B cell (primary cell): ENCODE results near the gene FAHD1. TPM values are rescaled to one million over a fixed set of nuclear protein-coding genes. Genes with fewer than 3 reads are reported as not detected.

Experiments
- ATAC-seq: fragments of 200-7000 bp; cut with Tn5 transposase; one replicate; pipeline ENCODE4 v1.10.0; 2021; ENCODE audit warnings: low read depth, mild to moderate bottlenecking, moderate number of reproducible peaks, moderate library complexity
- CTCF ChIA-PET: fragments of 350-600 bp; sonication (Branson Sonifier 250); formaldehyde crosslinking; loops from one replicate; lab custom pipeline; 2021; ENCODE audit warnings: antibody characterized with exemption, inconsistent platforms; lab: Charles Lee
- POLR2A ChIA-PET: fragments of 350-600 bp; sonication (Branson Sonifier 250); formaldehyde crosslinking; loops from one replicate; lab custom pipeline; 2021; ENCODE audit warnings: antibody characterized with exemption; lab: Charles Lee
- DNase-seq: peaks from one replicate; pipeline ENCODE4 v3.0.0; 2013
- H2AFZ ChIP-seq: 2 replicates; pipeline ENCODE4 v1.6.1; 2012; ENCODE audit warnings: mild to moderate bottlenecking, low read depth, low read length; ENCODE audit not compliant: insufficient read depth, poor library complexity, severe bottlenecking
- H3K27ac ChIP-seq, 2 donors: 1 replicate in 1 of 2; 2 replicates in 1 of 2; pipeline ENCODE4 v1.5.1; 2012 to 2013; ENCODE audit warnings: low read length in 2 of 2, mild to moderate bottlenecking in 2 of 2, moderate library complexity in 1 of 2
- H3K27me3 ChIP-seq, 4 experiments: fragments of 200-600 bp in 1 of 4; sonication (generic) in 1 of 4; replicated peaks in 1 of 4; 1 replicate in 2 of 4; 2 replicates in 2 of 4; pipeline versions ENCODE4 v1.6.1 to v1.7.0; 2013 to 2016; ENCODE audit warnings: low read length in 3 of 4, mild to moderate bottlenecking in 2 of 4, mixed read lengths in 1 of 4, moderate library complexity in 1 of 4; ENCODE audit not compliant: insufficient read depth in 4 of 4, control insufficient read depth in 3 of 4; ENCODE audit errors: control extremely low read depth in 1 of 4
- H3K36me3 ChIP-seq, 2 experiments: replicated peaks in 1 of 2; 1 replicate in 1 of 2; 2 replicates in 1 of 2; pipeline versions ENCODE4 v1.6.1 to v1.7.1; 2013; ENCODE audit warnings: low read length in 1 of 2; ENCODE audit not compliant: insufficient read depth in 2 of 2, control insufficient read depth in 1 of 2; ENCODE audit errors: control extremely low read depth in 1 of 2, extremely low read depth in 1 of 2
- H3K4me1 ChIP-seq, 2 donors: fragments of 200-600 bp in 1 of 2; sonication (generic) in 1 of 2; 1 replicate in 1 of 2; 2 replicates in 1 of 2; pipeline versions ENCODE4 v1.5.1 to v1.6.1; 2013 to 2017; ENCODE audit warnings: low read length in 2 of 2; ENCODE audit not compliant: control insufficient read depth in 2 of 2, insufficient read depth in 2 of 2
- H3K4me2 ChIP-seq: replicated peaks from 2 replicates; pipeline ENCODE3; 2012; ENCODE audit warnings: mild to moderate bottlenecking, low read depth, low read length; ENCODE audit not compliant: poor library complexity, severe bottlenecking
- H3K4me3 ChIP-seq, 5 experiments: fragments of 200-600 bp in 1 of 5; sonication (generic) in 1 of 5; 1 replicate in 3 of 5; 2 replicates in 2 of 5; pipeline versions ENCODE4 v1.5.1 to v1.7.0; 2011 to 2016; ENCODE audit warnings: low read length in 4 of 5, mild to moderate bottlenecking in 4 of 5, low read depth in 2 of 5, control low read depth in 1 of 5, moderate library complexity in 1 of 5; ENCODE audit not compliant: insufficient read depth in 1 of 5; ENCODE audit errors: control extremely low read depth in 1 of 5, extremely low read depth in 1 of 5
- H3K79me2 ChIP-seq: fragments of 200-600 bp; sonication (generic); one replicate; pipeline ENCODE4 v1.6.0; 2016; ENCODE audit warnings: low read length; ENCODE audit not compliant: control insufficient read depth, insufficient read depth
- H3K9ac ChIP-seq: fragments of 200-600 bp; sonication (generic); 2 replicates; pipeline ENCODE4 v1.6.1; 2017; ENCODE audit warnings: mild to moderate bottlenecking, low read length, moderate library complexity
- H3K9me3 ChIP-seq, 3 donors: one replicate each; pipeline versions ENCODE4 v1.6.1 to v1.7.1; 2013; ENCODE audit warnings: low read length in 2 of 3; ENCODE audit not compliant: control insufficient read depth in 2 of 3, insufficient read depth in 1 of 3; ENCODE audit errors: control extremely low read depth in 1 of 3
- H4K20me1 ChIP-seq: 2 replicates; pipeline ENCODE4 v1.6.0; 2012; ENCODE audit warnings: mild to moderate bottlenecking, low read length; ENCODE audit not compliant: insufficient read depth, control insufficient read depth, poor library complexity, severe bottlenecking
- H3K27ac Mint-ChIP-seq: one replicate; pipeline ENCODE4 v1.8.0; 2021; ENCODE audit warnings: mixed read lengths
- H3K27me3 Mint-ChIP-seq: one replicate; pipeline ENCODE4 v1.8.0; 2021; ENCODE audit warnings: mixed read lengths
- H3K4me1 Mint-ChIP-seq: one replicate; pipeline ENCODE4 v1.8.0; 2021; ENCODE audit warnings: mixed read lengths
- H3K4me3 Mint-ChIP-seq: one replicate; pipeline ENCODE4 v1.8.0; 2021; ENCODE audit warnings: mixed read lengths
- H3K9me3 Mint-ChIP-seq: one replicate; pipeline ENCODE4 v1.8.0; 2022; ENCODE audit warnings: mixed read lengths; ENCODE audit not compliant: insufficient read depth
- EZH2 ChIP-seq: IDR thresholded peaks from 2 replicates; pipeline ENCODE4 v1.6.1; 2012; ENCODE audit warnings: borderline replicate concordance, low read depth, mild to moderate bottlenecking, moderate library complexity, low read length; ENCODE audit not compliant: insufficient read depth, poor library complexity, severe bottlenecking
- WGBS: methylation state at CpG from one replicate; pipeline ENCODE4 v1.1.5; 2013; ENCODE audit warnings: missing lambda C conversion rate; ENCODE audit not compliant: insufficient coverage; 5-methylcytosine and 5-hydroxymethylcytosine counted together
- intact Hi-C: fragments of 100-400 bp; cut with micrococcal nuclease; formaldehyde crosslinking; loops from one replicate; pipeline ENCODE4 v1.10.0; 2022
- polyA plus RNA-seq: library from polyadenylated mRNA; depleted of rRNA; stranded (reverse); fragments of >200 nt; gene quantifications from 2 replicates; pipeline ENCODE4 v1.2.3, GENCODE V29; 2012
- total RNA-seq, 2 donors: library from RNA; stranded (reverse); fragments of 120-200 nt in 1 of 2; gene quantifications; 1 replicate in 1 of 2; 2 replicates in 1 of 2; pipeline versions ENCODE4 v1.2.3 to v1.2.4, GENCODE V29; 2013 to 2022
- TF ChIP-seq, protein P1 (sequence below): fragments of 200-600 bp; IDR thresholded peaks from one replicate; pipeline ENCODE4 v1.8.0; 2022; ENCODE audit warnings: antibody characterized with exemption, mild to moderate bottlenecking

The FAHD1 gene
- total and polyA plus RNA-seq, 2 donors (not counting 1 experiment from before 2014, with no cell fraction given) = 11.0 to 14.5 TPM

- ChIA-PET POLR2A (interaction anchor here (0.6 kb wide), 1 partner anchor 170 kb away, joined by 3 read pairs; no protein-coding TSS in a partner anchor), CTCF (no interaction called here)
- Mint-ChIP-seq H3K27ac (no peak overlapping the region), H3K27me3 (no peaks in the 10 kb centered on the region), H3K9me3 (no peaks in the 10 kb centered on the region), H3K4me3 (peak overlapping the region; percentile 64), H3K4me1 (peaks cover 22% of the 10 kb centered on the region)
- no peak for ATAC-seq
- no peak for DNase-seq
- Histone ChIP-seq H3K9me3 (no peaks in the 10 kb centered on the region), H3K4me2 (no peak overlapping the region), H3K27me3 (no peaks in the 10 kb centered on the region), H3K27ac (no peak overlapping the region), H3K9ac (no peak overlapping the region), H2AFZ (no peak overlapping the region), H3K4me3 (no peak overlapping the region), H4K20me1 (peaks cover 74% of the 10 kb centered on the region), H3K79me2 (peaks cover 82% of the 10 kb centered on the region), H3K36me3 (peaks cover 0 to 33% of the 10 kb centered on the region in 2 experiments), H3K4me1 (peaks cover 10 to 26% of the 10 kb centered on the region in 2 donors)
- no peak for TF ChIP-seq EZH2
- TF ChIP-seq, protein P1, sequence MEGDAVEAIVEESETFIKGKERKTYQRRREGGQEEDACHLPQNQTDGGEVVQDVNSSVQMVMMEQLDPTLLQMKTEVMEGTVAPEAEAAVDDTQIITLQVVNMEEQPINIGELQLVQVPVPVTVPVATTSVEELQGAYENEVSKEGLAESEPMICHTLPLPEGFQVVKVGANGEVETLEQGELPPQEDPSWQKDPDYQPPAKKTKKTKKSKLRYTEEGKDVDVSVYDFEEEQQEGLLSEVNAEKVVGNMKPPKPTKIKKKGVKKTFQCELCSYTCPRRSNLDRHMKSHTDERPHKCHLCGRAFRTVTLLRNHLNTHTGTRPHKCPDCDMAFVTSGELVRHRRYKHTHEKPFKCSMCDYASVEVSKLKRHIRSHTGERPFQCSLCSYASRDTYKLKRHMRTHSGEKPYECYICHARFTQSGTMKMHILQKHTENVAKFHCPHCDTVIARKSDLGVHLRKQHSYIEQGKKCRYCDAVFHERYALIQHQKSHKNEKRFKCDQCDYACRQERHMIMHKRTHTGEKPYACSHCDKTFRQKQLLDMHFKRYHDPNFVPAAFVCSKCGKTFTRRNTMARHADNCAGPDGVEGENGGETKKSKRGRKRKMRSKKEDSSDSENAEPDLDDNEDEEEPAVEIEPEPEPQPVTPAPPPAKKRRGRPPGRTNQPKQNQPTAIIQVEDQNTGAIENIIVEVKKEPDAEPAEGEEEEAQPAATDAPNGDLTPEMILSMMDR = no peak
- WGBS = 98% methylated on average over 21 of the region's 26 CpGs
- intact Hi-C loops = no loop called here
Observed at GRCh38 chr16:1784977-1785845, 41.8 kb upstream of the FAHD1 start.

GRCh38 chr16:1785846-1786170, 41.2 kb upstream of the FAHD1 start:
- no peaks in the 10 kb centered on the region for H3K27me3 Mint-ChIP-seq
- no peak for DNase-seq
- Histone ChIP-seq H3K79me2 (peaks cover 76% of the 10 kb centered on the region), H3K9me3 (no peaks in the 10 kb centered on the region), H3K27ac (no peak overlapping the region), H3K36me3 (peaks cover 0 to 33% of the 10 kb centered on the region in 2 experiments), H3K27me3 (no peaks in the 10 kb centered on the region), H4K20me1 (peaks cover 68% of the 10 kb centered on the region), H3K4me2 (no peak overlapping the region), H3K4me1 (peaks cover 10 to 23% of the 10 kb centered on the region in 2 donors), H2AFZ (no peak overlapping the region), H3K9ac (no peak overlapping the region), H3K4me3 (no peak overlapping the region)
- TF ChIP-seq, protein P1 = no peak
- H3K9me3 Mint-ChIP-seq = no peaks in the 10 kb centered on the region
- H3K27ac Mint-ChIP-seq = no peak overlapping the region
- CTCF ChIA-PET = no interaction called here
- POLR2A ChIA-PET = no interaction called here
- ATAC-seq = no peak
- intact Hi-C loops = no loop called here
- peaks cover 21% of the 10 kb centered on the region for H3K4me1 Mint-ChIP-seq
- H3K4me3 Mint-ChIP-seq = no peak overlapping the region
- WGBS = 93% methylated on average over 14 of the region's 14 CpGs
